PC-9 (cell line): ENCODE measurements around the gene MTHFSD. TPM values are rescaled to one million over a fixed set of nuclear protein-coding genes. Genes with fewer than 3 reads are reported as not detected.

ENCODE experiments used
- BruUV-seq: library from RNA; stranded (reverse); fragments of 400-500 nt; replicated peaks from 2 replicates; lab custom pipeline; 2021; lab: Mats Ljungman, UMichigan
- CTCF ChIA-PET: fragments of 300-600 bp; sonication (Branson Sonifier 250); formaldehyde crosslinking; loops from one replicate; lab custom pipeline; 2022; ENCODE audit warnings: antibody characterized with exemption; lab: Charles Lee
- POLR2A ChIA-PET: fragments of 300-600 bp; sonication (Branson Sonifier 250); formaldehyde crosslinking; loops from one replicate; lab custom pipeline; 2022; ENCODE audit warnings: antibody characterized with exemption; ENCODE audit not compliant: unreplicated experiment; lab: Charles Lee
- DNase-seq, 2 experiments: peaks; one replicate each; pipeline versions ENCODE4 v3.0.0 to v3.0.0-alpha.2; 2015 to 2022; ENCODE audit warnings: mixed read lengths in 1 of 2
- H2AFZ ChIP-seq: fragments of 200-600 bp; sonication (generic); 2 replicates; pipeline ENCODE4 v1.8.1; 2017; ENCODE audit warnings: antibody characterized with exemption
- H3F3A ChIP-seq: fragments of 200-600 bp; sonication (generic); 2 replicates; pipeline ENCODE4 v1.8.1; 2017; ENCODE audit warnings: antibody characterized with exemption, mild to moderate bottlenecking, low read depth; ENCODE audit not compliant: insufficient read depth
- H3K27ac ChIP-seq: fragments of 200-600 bp; sonication (generic); 2 replicates; pipeline ENCODE4 v1.6.1; 2016; ENCODE audit warnings: mixed run types
- H3K27me3 ChIP-seq: fragments of 200-600 bp; sonication (generic); 2 replicates; pipeline ENCODE4 v1.6.1; 2016; ENCODE audit warnings: low read depth, mixed run types; ENCODE audit not compliant: insufficient read depth
- H3K36me3 ChIP-seq: fragments of 200-600 bp; sonication (generic); 2 replicates; pipeline ENCODE4 v1.6.1; 2016; ENCODE audit warnings: low read depth, mixed run types
- H3K4me1 ChIP-seq: fragments of 200-600 bp; sonication (generic); replicated peaks from 2 replicates; pipeline ENCODE4 v1.6.1; 2016; ENCODE audit warnings: mixed run types; ENCODE audit not compliant: insufficient read depth
- H3K4me2 ChIP-seq: fragments of 200-600 bp; sonication (generic); 2 replicates; pipeline ENCODE4 v1.6.1; 2017; ENCODE audit warnings: mixed run types
- H3K4me3 ChIP-seq: fragments of 200-600 bp; sonication (generic); 2 replicates; pipeline ENCODE4 v1.6.1; 2016; ENCODE audit warnings: mixed run types
- H3K79me2 ChIP-seq: fragments of 200-600 bp; sonication (generic); 2 replicates; pipeline ENCODE4 v1.6.1; 2017; ENCODE audit warnings: low read depth, mixed run types
- H3K9me2 ChIP-seq: fragments of 200-600 bp; sonication (generic); 2 replicates; pipeline ENCODE4 v1.8.1; 2017; ENCODE audit warnings: mild to moderate bottlenecking; ENCODE audit not compliant: insufficient read depth
- H3K9me3 ChIP-seq: fragments of 200-600 bp; sonication (generic); 2 replicates; pipeline ENCODE4 v1.8.1; 2016; ENCODE audit warnings: low read depth; ENCODE audit not compliant: insufficient read depth
- H4K20me1 ChIP-seq: fragments of 200-600 bp; sonication (generic); 2 replicates; pipeline ENCODE4 v1.8.1; 2017; ENCODE audit not compliant: insufficient read depth
- EZH2 ChIP-seq: fragments of 200-600 bp; sonication (generic); IDR thresholded peaks from 2 replicates; pipeline ENCODE4 v1.8.0; 2017; ENCODE audit warnings: antibody characterized with exemption, low read depth
- intact Hi-C: fragments of 100-400 bp; cut with micrococcal nuclease; formaldehyde crosslinking; loops from one replicate; pipeline ENCODE4 v1.10.0; 2022; ENCODE audit not compliant: unreplicated experiment
- total RNA-seq: library from RNA; stranded (reverse); gene quantifications from 2 replicates; pipeline ENCODE4 v1.2.3, GENCODE V29; 2021
- TF ChIP-seq, protein P1 (sequence below): fragments of 200-600 bp; sonication (generic); conservative IDR thresholded peaks from 2 replicates; pipeline ENCODE4 v1.6.1; 2017; ENCODE audit warnings: mixed run types, antibody characterized with exemption, mild to moderate bottlenecking, moderate library complexity

Gene MTHFSD
- total RNA-seq, 1 experiment from 2014 or later, result 25.7 TPM

- Histone ChIP-seq H3K79me2 (no peaks in the 10 kb centered on the region), H3K27ac (no peak overlapping the region), H3K9me3 (no peaks in the 10 kb centered on the region), H3F3A (no peaks in the 10 kb centered on the region), H3K9me2 (no peaks in the 10 kb centered on the region), H2AFZ (no peak overlapping the region), H3K36me3 (no peaks in the 10 kb centered on the region), H3K4me3 (no peak overlapping the region), H3K27me3 (peaks cover 74% of the 10 kb centered on the region), H3K4me1 (no peaks in the 10 kb centered on the region), H3K4me2 (no peak overlapping the region), H4K20me1 (no peaks in the 10 kb centered on the region)
- intact Hi-C loops, result no loop called here
- ChIA-PET CTCF (no interaction called here), POLR2A (no interaction called here)
- BruUV-seq, result no TSS peak
- TF ChIP-seq EZH2, result no peak
- TF ChIP-seq, protein P1, sequence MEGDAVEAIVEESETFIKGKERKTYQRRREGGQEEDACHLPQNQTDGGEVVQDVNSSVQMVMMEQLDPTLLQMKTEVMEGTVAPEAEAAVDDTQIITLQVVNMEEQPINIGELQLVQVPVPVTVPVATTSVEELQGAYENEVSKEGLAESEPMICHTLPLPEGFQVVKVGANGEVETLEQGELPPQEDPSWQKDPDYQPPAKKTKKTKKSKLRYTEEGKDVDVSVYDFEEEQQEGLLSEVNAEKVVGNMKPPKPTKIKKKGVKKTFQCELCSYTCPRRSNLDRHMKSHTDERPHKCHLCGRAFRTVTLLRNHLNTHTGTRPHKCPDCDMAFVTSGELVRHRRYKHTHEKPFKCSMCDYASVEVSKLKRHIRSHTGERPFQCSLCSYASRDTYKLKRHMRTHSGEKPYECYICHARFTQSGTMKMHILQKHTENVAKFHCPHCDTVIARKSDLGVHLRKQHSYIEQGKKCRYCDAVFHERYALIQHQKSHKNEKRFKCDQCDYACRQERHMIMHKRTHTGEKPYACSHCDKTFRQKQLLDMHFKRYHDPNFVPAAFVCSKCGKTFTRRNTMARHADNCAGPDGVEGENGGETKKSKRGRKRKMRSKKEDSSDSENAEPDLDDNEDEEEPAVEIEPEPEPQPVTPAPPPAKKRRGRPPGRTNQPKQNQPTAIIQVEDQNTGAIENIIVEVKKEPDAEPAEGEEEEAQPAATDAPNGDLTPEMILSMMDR, result no peak
- DNase-seq, result no peak
Measured at GRCh38 chr16:86579268-86580062, 24.4 kb upstream of the MTHFSD start.

- no peaks in the 10 kb centered on the region for H3K4me1 ChIP-seq
- H3F3A ChIP-seq, result no peaks in the 10 kb centered on the region
- no peaks in the 10 kb centered on the region for H3K36me3 ChIP-seq
- no peak overlapping the region for H3K4me2 ChIP-seq
- BruUV-seq, result no TSS peak
- ChIA-PET CTCF (no interaction called here), POLR2A (no interaction called here)
- H3K27me3 ChIP-seq, result peaks cover 74% of the 10 kb centered on the region
- H2AFZ ChIP-seq, result no peak overlapping the region
- no peaks in the 10 kb centered on the region for H3K9me2 ChIP-seq
- no peaks in the 10 kb centered on the region for H4K20me1 ChIP-seq
- DNase-seq, result no peak
- intact Hi-C loops, result no loop called here
- no peak overlapping the region for H3K27ac ChIP-seq
- no peak overlapping the region for H3K4me3 ChIP-seq
- no peaks in the 10 kb centered on the region for H3K79me2 ChIP-seq
- no peaks in the 10 kb centered on the region for H3K9me3 ChIP-seq
- no peak for TF ChIP-seq EZH2
- TF ChIP-seq, protein P1, result no peak
Measured at GRCh38 chr16:86578611-86579267, 23.7 kb upstream of the MTHFSD start.

DNA sequence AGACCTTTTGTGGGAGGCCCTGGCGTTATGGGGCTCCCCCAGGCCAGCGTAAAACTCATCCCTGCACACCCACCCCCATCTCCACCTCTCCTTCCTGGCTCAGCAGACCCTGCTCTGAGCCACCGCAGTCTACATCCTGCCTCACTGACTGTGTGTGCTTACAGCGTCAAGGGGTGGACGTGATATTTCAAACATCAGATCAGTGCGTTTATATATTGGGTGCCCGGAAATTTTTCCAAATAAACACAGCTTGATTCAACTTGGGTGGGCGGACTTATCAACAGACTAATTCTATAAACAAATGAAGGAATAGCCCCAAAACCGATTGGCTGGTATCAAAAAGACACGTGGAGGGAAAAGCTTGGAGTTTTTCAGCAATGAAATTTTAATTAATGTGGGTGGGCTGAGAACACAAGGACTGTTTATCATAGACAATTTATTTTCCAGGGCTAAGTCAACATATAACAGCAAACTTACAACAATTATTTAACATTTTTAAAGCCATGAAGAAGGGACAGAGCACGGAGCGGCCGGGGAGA is 23.1 kb upstream of the MTHFSD start, which contains the start of gene FOXL1:
FOXL1 (plus strand) TSS at position 489 of the 539 bp plus-strand sequence. CDS start 175 bp downstream, outside the sequence.
- no peaks in the 10 kb centered on the region for H3K4me1 ChIP-seq
- intact Hi-C loops, result no loop called here
- no peaks in the 10 kb centered on the region for H3K79me2 ChIP-seq
- no peak within 1 kb of the TSS for H3K27ac ChIP-seq
- DNase-seq, result no peak
- no peaks in the 10 kb centered on the region for H4K20me1 ChIP-seq
- no peaks in the 10 kb centered on the region for H3K9me2 ChIP-seq
- H2AFZ ChIP-seq, result no peak within 1 kb of the TSS
- no peak within 1 kb of the TSS for H3K4me3 ChIP-seq
- POLR2A ChIA-PET, result no interaction called here
- CTCF ChIA-PET, result no interaction called here
- no peaks in the 10 kb centered on the region for H3K36me3 ChIP-seq
- peaks cover 74% of the 10 kb centered on the region for H3K27me3 ChIP-seq
- BruUV-seq, result no TSS peak
- no peaks in the 10 kb centered on the region for H3F3A ChIP-seq
- TF ChIP-seq, protein P1, result no peak
- TF ChIP-seq EZH2, result no peak
- no peaks in the 10 kb centered on the region for H3K9me3 ChIP-seq
- H3K4me2 ChIP-seq, result no peak within 1 kb of the TSS
